HG02852 (cell line): ENCODE results near the gene FAM90A1.
"Not testable (repeated sequence)": the region's sequence is repeated elsewhere in the genome, so short reads cannot be mapped to it uniquely, and the experiment has no call there.

Experiments
- ATAC-seq: cut with Tn5 transposase; IDR thresholded peaks from one replicate; pipeline ENCODE4 v1.9.1; 2021; ENCODE audit warnings: mild to moderate bottlenecking, moderate library complexity; ENCODE audit not compliant: unreplicated experiment

The FAM90A1 gene

DNA sequence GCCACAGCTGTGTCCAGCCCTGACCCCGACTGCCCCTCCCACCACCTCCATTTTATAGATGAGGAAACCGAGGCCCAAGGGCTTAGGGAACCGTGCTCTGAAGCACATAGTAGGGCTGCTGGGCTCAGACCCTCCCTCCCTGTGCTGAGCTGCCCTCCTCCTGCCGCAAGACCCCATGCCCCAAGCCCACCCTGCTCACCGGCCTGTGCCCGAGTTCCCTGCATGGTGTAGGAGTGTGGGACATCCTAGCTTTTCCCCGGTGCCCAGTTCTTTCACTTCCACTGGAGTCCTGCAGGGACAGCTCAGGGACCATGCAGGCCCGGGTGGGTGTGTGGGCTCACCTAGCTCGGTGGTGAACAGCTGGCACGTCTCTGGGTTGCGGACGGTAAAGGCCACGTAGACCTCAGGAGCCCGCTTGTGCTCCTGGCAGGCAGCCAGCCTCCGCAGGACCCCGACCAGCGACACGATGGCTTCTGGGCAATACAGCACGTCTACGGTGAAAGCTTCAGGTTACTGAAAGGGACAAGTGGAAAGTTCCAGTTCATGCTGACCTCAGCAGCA lies 6.6 kb upstream of the FAM90A1 start:
- ATAC-seq: not testable (repeated sequence)

DNA sequence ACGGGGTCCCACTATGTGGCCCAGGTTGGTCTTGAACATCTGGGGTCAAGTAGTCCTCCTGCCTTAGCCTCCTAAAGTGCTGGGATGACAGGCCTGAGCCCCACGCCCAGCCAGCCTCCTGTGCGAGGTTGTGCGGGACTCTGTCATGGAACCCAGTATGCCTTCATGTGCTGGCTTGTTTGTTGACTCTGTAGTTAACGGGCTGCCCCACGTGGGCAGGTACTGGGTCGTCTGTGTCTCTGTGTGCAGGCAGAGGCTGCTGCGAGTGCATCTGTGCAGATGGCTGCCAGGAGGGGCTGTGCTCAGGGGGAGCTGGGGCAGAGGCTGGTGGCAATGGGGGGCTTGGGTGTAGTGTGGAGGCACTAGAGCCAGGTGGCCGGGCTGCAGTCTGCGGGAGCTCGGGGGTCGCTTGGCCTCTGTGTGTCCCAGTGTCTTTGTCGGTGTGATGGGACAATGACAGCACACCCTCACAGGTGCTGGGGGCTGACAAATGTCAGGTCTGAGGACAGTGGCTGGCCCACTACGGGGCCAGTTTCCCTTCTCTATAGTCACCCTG lies 6.0 kb upstream of the FAM90A1 start:
- ATAC-seq: not testable (repeated sequence)

DNA sequence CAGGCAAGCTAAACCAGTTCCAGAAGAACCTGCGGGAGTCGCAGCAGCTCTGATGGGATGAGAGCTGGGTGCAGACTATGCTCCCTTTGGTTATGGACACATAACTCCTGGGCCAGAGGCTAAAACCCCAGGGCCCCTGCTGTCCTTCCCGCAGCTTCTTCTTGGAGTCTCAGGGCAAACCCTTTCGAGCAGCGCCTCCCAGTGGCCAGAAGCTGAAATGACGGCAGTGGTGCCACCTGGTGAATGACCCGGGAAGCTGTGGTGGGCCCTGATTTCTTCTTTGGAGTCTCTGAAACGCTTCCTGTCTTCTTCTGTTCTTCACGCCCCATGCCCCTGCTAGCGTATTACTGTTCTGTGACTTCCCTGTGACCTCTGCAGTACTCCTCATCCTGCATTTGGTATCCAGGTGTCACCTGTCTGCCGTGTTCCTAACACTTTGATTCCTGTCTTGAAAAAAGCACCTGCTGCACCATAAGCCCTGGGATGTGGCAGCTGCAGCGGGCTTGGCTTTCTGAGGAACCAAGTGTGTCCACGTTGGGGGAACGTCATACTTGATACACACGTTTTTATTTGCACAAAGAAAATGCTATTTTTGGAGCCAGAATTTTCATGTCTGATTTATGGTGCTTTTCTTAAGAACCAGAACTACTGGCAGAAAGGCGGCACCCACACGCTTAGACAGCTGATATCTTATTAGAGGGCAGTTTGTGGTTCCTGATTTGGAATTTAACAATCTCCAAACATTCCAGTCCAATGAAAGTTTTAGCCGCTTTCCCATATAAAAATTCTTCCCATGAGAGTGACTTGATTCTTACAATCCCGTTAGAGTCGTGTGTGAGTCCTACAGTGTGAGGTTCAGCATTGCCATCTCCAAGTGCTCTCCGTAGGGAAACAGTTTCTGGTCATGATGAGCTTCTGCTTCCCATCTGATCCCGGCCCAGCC lies 4.5 kb upstream of the FAM90A1 start:
- ATAC-seq: not testable (repeated sequence)

DNA sequence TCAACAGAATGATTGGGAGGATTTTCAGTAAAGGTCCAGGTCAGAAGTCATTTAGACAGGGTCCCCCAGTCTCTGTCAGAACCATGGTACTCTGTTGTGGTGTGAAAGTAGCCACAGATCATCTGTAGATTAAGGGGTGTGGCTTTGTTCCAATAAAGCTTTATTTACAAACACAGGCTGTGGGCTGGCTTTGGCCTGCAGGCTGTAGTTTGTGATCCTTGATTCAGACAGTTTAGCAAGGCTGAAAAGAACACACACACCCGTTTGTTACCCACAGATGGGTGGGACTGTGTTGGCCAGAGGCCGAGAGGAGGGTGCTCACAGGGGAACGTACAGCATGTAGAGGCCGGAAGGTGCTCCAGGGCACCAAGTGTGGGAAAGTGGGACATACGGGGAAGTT lies 3.6 kb upstream of the FAM90A1 start:
- not testable (repeated sequence) for ATAC-seq

DNA sequence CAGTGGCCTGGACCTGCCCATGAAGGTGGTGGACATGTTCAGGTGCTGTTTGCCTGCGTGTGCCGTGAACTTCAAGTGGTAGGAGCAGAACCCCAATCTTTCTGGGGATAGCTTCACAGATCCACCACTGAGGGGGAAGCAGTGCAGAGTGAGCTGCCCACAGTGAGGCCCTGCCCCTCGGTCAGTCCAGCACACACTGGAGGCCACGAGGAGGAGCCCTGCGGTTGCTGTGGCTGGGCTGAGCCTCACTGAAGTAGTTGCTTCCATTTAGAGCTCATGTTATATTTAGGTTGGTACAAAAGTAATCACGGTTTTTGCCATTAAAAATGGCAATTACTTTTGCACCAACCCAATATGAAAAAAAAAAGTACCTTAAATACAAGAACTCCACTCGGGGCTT lies 2.1 kb upstream of the FAM90A1 start:
- not testable (repeated sequence) for ATAC-seq

DNA sequence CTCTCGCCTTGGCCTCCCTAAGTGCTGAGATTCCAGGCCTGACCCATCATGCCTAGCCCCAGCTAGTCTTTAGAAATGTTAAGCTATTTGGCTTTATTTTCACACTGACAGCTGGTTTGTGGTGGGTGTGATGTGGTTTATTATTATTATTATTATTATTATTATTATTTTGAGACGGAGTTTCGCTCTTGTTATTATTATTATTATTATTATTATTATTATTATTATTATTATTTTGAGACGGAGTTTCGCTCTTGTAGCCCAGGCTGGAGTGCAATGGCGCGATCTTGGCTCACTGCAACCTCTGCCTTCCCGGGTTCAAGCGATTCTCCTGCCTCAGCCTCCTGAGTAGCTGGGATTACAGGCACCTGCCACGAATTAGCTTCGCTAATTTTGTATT lies 1.2 kb upstream of the FAM90A1 start:
- ATAC-seq: not testable (repeated sequence)

DNA sequence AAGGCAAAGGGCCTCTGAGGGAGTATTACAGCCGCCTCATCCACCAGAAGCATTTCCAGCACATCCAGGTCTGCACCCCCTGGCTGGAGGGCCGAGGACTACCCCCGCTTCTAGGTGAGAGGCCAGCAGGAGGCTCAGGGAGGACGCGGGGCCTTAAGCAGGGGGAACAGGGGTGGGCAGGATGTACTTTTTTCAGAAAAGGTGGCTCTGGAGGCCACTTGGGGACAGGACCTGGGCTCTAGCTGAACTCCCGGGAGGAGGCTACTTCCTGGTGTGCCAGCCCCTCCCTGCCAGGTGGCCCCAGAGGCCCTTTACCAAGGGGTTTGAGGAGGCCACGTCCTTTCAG lies 287 bp upstream of the FAM90A1 start:
- ATAC-seq: not testable (repeated sequence)

DNA sequence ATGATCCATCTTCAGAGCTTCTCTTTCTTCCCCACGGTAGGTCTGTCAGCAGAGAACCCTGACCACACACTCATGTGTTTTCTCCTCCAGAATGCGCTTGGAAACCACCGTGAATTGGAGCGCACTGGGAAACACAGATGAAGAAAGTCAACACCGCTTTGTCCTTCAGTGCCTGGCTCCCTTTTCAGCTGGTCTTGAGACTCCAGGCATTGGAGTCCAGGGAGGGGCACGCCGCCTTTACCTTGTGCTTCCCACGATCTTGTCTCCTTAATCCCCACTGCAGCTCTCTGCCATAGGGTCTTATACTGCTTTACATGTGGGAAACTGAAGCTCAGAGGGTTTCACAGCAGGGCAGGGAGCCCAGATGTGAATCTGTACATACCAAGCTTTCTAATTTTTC lies 1.1 kb downstream of the FAM90A1 start:
- no peak for ATAC-seq

DNA sequence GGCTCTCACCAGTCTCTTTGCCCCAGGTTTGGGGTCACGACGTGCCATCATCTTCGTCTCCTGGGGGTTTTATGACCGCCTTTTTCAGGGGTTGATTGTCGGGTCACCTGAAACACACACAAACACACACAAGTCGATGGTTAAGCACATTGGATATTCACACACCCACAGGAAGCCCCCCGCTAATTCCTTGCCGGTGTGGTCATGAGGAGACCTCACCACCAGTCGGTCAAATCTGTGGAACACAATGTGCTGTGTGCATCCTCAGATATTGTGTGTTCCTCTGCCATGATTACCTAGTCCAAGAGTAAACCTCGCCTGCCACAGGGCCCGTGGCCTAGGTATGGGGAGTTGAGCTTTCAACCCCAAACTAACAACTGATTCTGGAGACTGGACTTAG lies 2.6 kb downstream of the FAM90A1 start:
- ATAC-seq: not testable (repeated sequence)

DNA sequence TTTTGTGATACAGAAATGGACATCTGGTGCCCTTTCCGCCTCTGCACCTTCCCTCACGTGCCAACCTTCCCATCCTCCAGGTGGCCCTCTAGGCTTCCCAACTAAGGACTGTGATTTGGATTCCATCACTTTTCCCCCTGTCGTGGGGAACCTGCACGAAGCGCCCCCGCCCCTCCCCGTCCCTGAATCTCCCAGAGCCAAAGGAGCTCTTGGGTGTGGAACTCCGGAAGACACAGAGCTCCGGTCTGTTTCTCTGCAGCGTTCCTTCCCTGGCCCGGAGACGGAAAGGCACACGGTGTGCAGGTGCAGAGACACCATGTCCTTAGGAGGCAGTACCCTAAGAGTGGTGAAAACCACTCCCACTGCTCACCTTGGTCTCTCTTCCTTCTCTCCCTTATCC lies 3.8 kb downstream of the FAM90A1 start:
- not testable (repeated sequence) for ATAC-seq

DNA sequence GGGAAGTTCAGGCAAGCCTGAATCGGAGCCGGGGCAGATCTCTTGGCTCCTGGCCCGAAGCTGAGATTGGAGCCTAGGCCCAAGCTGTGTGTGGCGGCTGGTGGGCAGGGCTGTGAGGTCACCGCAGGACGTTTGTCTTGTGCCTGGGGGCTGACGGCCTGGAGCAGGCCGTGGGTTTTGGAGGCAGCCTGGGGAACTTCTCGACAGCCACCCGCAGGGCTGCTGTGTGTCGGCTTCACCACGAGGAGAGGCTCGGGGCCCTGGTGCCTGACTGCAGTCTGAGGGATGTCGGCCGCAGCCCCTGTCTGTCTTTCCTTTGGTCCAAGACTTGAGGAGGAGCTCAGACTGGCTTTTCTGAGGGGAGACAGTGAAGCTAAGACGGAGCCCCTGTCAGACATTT lies 5.1 kb downstream of the FAM90A1 start:
- ATAC-seq: not testable (repeated sequence)

DNA sequence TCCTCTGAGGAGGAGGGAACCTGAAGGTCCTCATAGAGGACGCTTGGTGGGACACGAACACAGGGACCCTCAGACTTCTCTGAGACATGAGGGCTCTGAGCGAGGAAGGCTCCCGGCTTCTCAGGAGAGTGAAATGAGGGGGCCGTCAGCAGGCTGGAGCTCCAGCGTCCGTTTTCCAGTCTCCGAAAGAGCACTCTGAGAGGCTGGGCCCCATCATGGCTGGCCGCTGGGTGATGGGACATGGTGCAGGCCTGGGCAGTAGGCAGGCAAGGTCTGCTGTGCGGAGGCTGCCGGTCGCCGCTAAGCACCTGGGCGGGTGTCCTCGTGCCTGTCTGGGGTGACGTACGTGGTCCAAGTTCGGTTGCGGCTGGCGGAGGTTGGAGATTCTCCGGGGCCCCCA lies 5.6 kb downstream of the FAM90A1 start:
- not testable (repeated sequence) for ATAC-seq

DNA sequence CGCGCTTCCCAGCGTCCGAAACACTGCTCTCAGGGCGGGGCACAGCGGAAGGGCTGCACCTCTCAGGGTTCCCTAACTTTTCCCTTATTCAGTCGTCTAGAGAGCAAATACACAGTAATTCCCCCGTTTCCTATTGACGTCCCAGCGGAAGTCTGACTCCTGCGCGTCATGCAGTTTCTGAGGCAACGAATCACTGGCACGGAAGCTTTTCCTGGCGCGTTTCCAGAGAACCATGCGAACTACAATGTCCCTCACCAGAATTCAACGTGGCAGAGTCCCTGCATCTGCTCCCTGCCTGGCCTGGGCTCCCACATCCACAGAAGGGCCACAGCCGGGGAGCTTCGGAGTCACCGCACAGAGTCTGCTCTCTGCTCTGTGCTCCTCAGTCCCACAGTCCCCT lies 6.0 kb downstream of the FAM90A1 start:
- ATAC-seq: not testable (repeated sequence)

DNA sequence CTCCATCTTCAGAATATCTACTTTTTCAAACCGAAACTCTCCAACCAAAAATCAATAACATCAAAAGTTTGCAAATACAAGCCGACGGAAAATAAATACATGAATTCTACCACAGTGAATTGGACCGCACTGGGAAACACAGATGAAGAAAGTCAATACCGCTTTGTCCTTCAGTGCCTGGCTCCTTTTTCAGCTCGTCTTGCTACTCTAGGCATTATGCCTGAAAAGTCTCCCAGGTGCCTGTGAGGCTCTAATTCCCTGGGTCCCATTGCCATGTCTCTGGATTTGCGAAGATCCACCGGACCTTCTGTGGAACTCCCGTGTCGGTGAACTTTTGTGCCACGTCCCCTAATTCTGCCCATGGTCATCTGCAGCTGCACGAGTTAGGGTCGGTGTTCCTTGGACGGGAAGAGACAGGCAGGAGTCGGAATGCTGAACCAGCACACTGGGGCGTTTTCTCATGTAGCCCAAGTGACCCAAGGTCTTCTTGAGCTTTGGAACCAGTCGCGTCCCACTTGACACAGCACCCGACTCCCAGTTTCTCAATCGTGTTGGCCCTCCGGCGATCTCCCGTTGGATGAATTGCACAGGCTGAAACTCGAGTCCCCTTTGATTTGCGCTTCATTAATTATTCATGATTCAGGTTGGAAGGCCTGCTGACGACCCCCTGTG lies 8.6 kb downstream of the FAM90A1 start:
- not testable (repeated sequence) for ATAC-seq

DNA sequence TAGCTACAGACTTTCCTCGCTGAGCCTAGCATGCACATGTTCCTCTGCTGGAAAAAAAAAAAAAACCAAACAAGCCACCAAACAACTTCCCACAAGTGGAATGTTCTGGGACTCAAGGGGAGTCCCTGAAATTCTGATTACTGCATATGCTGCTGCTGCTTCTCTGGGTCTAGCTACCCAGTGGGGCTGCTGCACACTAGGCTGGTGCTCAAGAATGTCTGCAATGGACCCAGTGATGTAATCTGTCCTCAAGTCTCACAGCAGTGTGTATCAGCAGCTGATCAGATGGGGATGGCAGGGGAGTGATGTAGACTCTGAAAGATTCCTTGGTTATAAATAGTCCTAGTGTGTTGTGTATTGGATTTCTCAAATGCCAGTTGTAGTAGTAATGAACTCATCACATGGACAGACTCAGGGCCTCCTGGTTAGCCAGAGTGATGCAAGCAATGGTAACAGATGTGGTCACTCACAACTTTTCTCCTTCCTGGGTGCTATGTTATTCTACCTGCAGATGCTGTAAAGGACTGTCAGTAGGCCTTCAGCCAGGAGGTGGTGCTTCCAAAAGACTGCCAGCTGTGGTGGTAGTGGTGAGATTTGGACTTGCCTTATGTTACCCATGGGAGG lies 29.6 kb downstream of the FAM90A1 start:
- not testable (repeated sequence) for ATAC-seq

DNA sequence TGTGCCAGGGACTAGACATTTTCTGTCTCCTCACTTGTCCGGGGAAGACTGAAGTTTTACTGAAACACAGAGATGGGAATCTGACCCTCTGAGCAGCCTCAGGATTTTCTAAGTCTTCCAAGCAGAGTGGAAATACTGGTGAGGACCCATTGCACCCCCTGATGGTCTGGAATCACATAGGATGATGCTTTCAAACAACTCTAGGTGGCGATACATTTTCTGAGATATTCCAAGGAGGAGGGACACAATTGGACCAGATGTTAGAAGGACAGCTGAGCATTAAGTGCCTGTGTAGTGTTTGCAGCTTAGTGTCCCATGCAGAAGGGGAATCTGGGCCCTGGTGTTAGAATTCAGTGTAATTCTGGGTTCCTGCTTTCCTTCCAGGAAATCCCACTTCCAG lies 39.3 kb downstream of the FAM90A1 start:
- not testable (repeated sequence) for ATAC-seq

DNA sequence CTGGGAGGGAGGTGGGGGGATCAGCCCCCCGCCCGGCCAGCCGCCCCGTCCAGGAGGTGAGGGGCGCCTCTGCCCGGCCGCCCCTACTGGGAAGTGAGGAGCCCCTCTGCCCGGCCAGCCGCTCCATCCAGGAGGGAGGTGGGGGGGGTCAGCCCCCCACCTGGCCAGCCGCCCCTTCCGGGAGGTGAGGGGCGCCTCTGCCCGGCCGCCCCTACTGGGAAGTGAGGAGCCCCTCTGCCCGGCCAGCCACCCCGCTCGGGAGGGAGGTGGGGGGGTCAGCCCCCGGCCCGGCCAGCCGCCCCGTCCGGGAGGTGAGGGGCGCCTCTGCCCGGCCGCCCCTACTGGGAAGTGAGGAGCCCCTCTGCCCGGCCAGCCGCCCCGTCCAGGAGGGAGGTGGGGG lies 43.2 kb downstream of the FAM90A1 start:
- not testable (repeated sequence) for ATAC-seq

DNA sequence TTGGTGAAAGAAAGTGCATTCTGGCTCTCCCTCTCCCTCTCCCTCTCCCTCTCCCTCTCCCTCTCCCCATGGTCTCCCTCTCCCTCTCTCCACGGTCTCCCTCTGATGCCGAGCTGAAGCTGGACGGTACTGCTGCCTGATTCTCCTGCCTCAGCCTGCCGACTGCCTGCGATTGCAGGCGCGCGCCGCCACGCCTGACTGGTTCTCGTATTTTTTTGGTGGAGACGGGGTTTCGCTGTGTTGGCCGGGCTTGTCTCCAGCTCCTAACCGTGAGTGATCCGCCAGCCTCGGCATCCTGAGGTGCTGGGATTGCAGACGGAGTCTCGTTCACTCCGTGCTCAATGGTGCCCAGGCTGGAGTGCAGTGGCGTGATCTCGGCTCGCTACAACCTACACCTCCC lies 44.1 kb downstream of the FAM90A1 start:
- ATAC-seq: not testable (repeated sequence)

DNA sequence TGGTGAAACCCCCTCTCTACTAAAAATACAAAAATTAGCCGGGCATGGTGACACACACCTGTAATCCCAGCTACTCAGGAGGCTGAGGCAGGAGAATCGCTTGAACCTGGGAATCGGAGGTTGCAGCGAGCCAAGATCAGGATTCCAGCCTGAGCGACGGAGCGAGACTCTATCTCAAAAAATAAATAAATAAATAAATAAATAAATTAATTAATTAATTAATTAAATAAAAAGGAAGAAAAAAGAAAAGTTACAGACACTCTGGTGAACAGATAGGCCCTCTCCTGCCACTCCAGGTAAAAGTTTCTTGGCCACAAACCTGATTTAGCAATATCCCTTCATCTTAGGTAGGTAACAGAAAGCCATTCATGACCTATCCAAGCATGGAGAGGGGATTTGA lies 44.5 kb downstream of the FAM90A1 start:
- not testable (repeated sequence) for ATAC-seq

DNA sequence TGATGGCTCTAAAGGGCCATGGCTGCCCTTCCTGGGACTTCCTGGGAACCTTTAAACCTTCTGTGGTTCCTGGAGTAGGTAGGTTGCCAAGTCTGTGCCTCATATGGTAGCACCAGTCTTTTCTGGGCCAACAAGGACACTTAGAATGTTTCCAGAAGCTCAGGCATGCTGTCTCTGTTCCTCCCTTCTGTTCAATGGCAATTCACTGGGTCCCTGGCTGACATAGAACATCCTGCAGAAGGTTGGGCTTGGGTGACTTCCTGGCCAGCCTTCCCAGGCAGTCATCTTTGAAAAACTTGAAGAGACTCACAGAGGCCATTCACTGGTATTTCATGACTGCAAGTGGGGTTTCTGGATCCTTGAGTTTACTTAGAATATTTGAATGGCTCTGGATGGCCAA lies 46.1 kb downstream of the FAM90A1 start:
- not testable (repeated sequence) for ATAC-seq

DNA sequence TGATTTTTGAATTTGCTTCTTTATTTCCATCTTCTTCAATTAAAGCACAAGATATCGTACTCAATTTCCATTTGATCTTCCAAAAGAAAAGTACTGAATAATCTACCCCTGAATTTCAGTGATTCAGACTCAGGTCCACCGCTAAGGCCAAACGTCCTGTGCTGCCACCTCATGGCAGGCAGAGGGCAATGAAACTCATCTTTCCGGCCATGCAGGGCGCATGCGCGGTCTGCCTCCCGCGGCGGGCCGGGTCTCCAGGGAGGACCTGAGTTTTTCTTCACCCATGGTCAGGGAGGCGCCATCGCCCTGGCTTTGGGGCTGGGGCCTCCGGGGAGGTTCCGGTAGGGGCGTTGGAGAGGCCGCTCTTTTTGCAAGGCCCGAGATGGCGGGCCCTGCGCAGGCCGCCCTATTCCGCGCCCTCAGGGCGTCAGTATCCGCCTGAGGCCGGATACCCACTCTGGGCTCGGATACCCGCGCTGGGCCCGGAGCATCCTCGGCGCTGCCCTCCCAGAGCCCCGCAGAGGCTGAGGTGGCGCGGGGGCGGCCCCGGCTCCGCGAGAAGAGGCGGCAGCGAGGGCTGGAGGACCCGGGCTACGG lies 47.3 kb downstream of the FAM90A1 start:
- ATAC-seq: not testable (repeated sequence)
